CD4-positive, alpha-beta T cell (primary cell): ENCODE data around the gene OR1J2. TPM values are rescaled to one million over a fixed set of nuclear protein-coding genes. Genes with fewer than 3 reads are reported as not detected.

ENCODE experiments used
- ATAC-seq: fragments of 200-7000 bp; cut with Tn5 transposase; one replicate; pipeline ENCODE4 v1.10.0; 2022; ENCODE audit warnings: mild to moderate bottlenecking; ENCODE audit not compliant: poor library complexity
- CTCF ChIA-PET: fragments of 350-600 bp; sonication (Branson Sonifier 250); formaldehyde crosslinking; loops from one replicate; lab custom pipeline; 2021; ENCODE audit warnings: antibody characterized with exemption, inconsistent platforms; lab: Charles Lee
- POLR2A ChIA-PET: fragments of 350-600 bp; sonication (Branson Sonifier 250); formaldehyde crosslinking; loops from one replicate; lab custom pipeline; 2021; ENCODE audit warnings: antibody characterized with exemption, inconsistent platforms; lab: Charles Lee
- DNase-seq, 14 experiments: peaks; one replicate each; pipeline ENCODE4 v3.0.0-alpha.2; 2013 to 2020; ENCODE audit warnings: mixed read lengths in 2 of 14
- H3K27ac ChIP-seq, 2 donors: one replicate each; pipeline versions ENCODE4 v1.5.1 to v1.7.0; 2013; ENCODE audit warnings: low read length in 2 of 2, low read depth in 1 of 2, mild to moderate bottlenecking in 1 of 2
- H3K27me3 ChIP-seq, 2 experiments: 1 replicate in 1 of 2; 2 replicates in 1 of 2; pipeline versions ENCODE4 v1.6.1 to v1.7.0; 2013; ENCODE audit warnings: low read length in 2 of 2, control low read depth in 1 of 2, mild to moderate bottlenecking in 1 of 2, moderate library complexity in 1 of 2; ENCODE audit not compliant: insufficient read depth in 2 of 2, control insufficient read depth in 1 of 2
- H3K36me3 ChIP-seq: one replicate; pipeline ENCODE4 v1.6.1; 2013; ENCODE audit warnings: low read length, control low read depth; ENCODE audit not compliant: insufficient read depth
- H3K4me1 ChIP-seq: one replicate; pipeline ENCODE4 v1.6.1; 2013; ENCODE audit warnings: low read length, control low read depth; ENCODE audit not compliant: insufficient read depth
- H3K4me3 ChIP-seq: one replicate; pipeline ENCODE4 v1.5.1; 2013; ENCODE audit warnings: mild to moderate bottlenecking, low read length, moderate library complexity
- H3K9me3 ChIP-seq, 2 experiments: 1 replicate in 1 of 2; 2 replicates in 1 of 2; pipeline versions ENCODE4 v1.6.1 to v1.7.0; 2013; ENCODE audit warnings: low read length in 2 of 2, mild to moderate bottlenecking in 2 of 2, control low read depth in 1 of 2, moderate library complexity in 1 of 2; ENCODE audit not compliant: control insufficient read depth in 1 of 2, insufficient read depth in 1 of 2
- H3K27ac Mint-ChIP-seq: one replicate; pipeline ENCODE4 v1.8.0; 2020; ENCODE audit warnings: mixed read lengths
- H3K27me3 Mint-ChIP-seq: one replicate; pipeline ENCODE4 v1.8.0; 2021; ENCODE audit warnings: mixed read lengths
- H3K36me3 Mint-ChIP-seq: one replicate; pipeline ENCODE4 v1.8.0; 2021; ENCODE audit warnings: low read depth, mixed read lengths
- H3K4me1 Mint-ChIP-seq: one replicate; pipeline ENCODE4 v1.8.0; 2021; ENCODE audit warnings: low read depth, mixed read lengths
- H3K4me3 Mint-ChIP-seq: one replicate; pipeline ENCODE4 v1.8.0; 2020; ENCODE audit warnings: mild to moderate bottlenecking, mixed read lengths
- H3K9me3 Mint-ChIP-seq: one replicate; pipeline ENCODE4 v1.8.0; 2020; ENCODE audit warnings: mixed read lengths
- CTCF ChIP-seq: fragments of 200-600 bp; IDR thresholded peaks from one replicate; pipeline ENCODE4 v1.8.0; 2022; ENCODE audit warnings: antibody characterized with exemption, mild to moderate bottlenecking
- intact Hi-C, 2 experiments: fragments of 100-400 bp; cut with DNase I in 1 of 2; cut with micrococcal nuclease in 1 of 2; formaldehyde crosslinking; loops; one replicate each; pipeline versions ENCODE4 v1.15.1 to v1.9.0; 2023 to 2025; cut with DNase I, micrococcal nuclease
- polyA plus RNA-seq, 2 donors: library from polyadenylated mRNA; unstranded; fragments of 120-200 nt; gene quantifications; one replicate each; pipeline ENCODE4 v1.2.1, GENCODE V29; 2013
- total RNA-seq, 174 experiments: library from RNA in 2 of 174; stranded (reverse) in 2 of 174; gene quantifications; one replicate each; pipeline ENCODE4 v1.2.3 and lab custom pipeline; 2021 to 2026

The OR1J2 gene, protein sequence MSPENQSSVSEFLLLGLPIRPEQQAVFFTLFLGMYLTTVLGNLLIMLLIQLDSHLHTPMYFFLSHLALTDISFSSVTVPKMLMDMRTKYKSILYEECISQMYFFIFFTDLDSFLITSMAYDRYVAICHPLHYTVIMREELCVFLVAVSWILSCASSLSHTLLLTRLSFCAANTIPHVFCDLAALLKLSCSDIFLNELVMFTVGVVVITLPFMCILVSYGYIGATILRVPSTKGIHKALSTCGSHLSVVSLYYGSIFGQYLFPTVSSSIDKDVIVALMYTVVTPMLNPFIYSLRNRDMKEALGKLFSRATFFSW
- not detected for total RNA-seq
- polyA plus RNA-seq (2013, experiment 1 of 2), result not detected
- polyA plus RNA-seq (2013, experiment 2 of 2), result not detected
- 0 to 0.10 (median 0) reads per million in 172 experiments for total RNA-seq (lab: John Stamatoyannopoulos, UW)

DNA sequence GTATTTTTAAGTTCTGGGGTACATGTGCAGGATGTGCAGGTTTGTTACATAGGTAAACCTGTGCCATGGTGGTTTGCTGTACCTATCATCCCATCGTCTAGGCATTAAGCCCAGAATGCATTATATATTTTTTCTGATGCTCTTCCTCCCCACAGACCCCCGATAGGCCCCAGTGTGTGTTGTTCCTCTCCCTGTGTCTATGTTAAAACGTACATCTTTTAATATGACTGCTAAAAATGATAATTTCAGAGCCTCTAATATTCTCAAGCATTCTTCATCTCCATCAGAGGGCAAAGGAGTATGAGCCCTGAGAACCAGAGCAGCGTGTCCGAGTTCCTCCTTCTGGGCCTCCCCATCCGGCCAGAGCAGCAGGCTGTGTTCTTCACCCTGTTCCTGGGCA lies at the start of gene OR1J2:
OR1J2 (plus strand) TSS at position 301 of the 400 bp plus-strand sequence; CDS start at position 301, 0 bp downstream.
- no peak for DNase-seq
- Mint-ChIP-seq H3K27ac (no peak within 1 kb of the TSS), H3K4me3 (no peak within 1 kb of the TSS), H3K4me1 (no peaks in the 10 kb centered on the region), H3K9me3 (no peaks in the 10 kb centered on the region), H3K36me3 (no peaks in the 10 kb centered on the region), H3K27me3 (peaks cover 31% of the 10 kb centered on the region)
- no peak within 1 kb of the TSS for H3K4me3 ChIP-seq
- intact Hi-C loops, result no loop called here
- H3K27ac ChIP-seq, result no peak within 1 kb of the TSS
- POLR2A ChIA-PET, result no interaction called here
- ATAC-seq, result no peak
- H3K27me3 ChIP-seq, result peaks cover 0 to 10% of the 10 kb centered on the region in 2 experiments
- CTCF ChIA-PET, result no interaction called here
- no peaks in the 10 kb centered on the region for H3K36me3 ChIP-seq
- no peaks in the 10 kb centered on the region for H3K4me1 ChIP-seq
- TF ChIP-seq CTCF, result no peak
- no peaks in the 10 kb centered on the region for H3K9me3 ChIP-seq

- intact Hi-C loops, result loop anchor here (2.0 to 10.0 kb wide), 4 partner anchors 359 to 891 kb away; partner anchors contain the start of gene CRB2 (in 1 of the 2)
- H3K9me3 Mint-ChIP-seq, result no peaks in the 10 kb centered on the region
- Histone ChIP-seq H3K4me1 (peaks cover 7% of the 10 kb centered on the region), H3K4me3 (peak overlapping the region; percentile 56), H3K27me3 (peaks cover 6 to 7% of the 10 kb centered on the region in 2 experiments), H3K27ac (peak overlapping the region in 1 of 2 donors; percentile 42), H3K36me3 (no peaks in the 10 kb centered on the region), H3K9me3 (no peaks in the 10 kb centered on the region)
- peak in 6 of 14 experiments; percentile 4 to 35 (median 6) for DNase-seq
- H3K27me3 Mint-ChIP-seq, result peaks cover 54% of the 10 kb centered on the region
- POLR2A ChIA-PET, result interaction anchor here (0.6 kb wide), 1 partner anchor 392 kb away, joined by 4 read pairs; no protein-coding TSS in a partner anchor
- peak; percentile 68 for ATAC-seq
- peaks cover 3% of the 10 kb centered on the region for H3K36me3 Mint-ChIP-seq
- H3K27ac Mint-ChIP-seq, result peak overlapping the region; percentile 78
- CTCF ChIA-PET, result interaction anchor here (1.0 kb wide), 1 partner anchor 346 kb away, joined by 3 read pairs; no protein-coding TSS in a partner anchor
- H3K4me3 Mint-ChIP-seq, result peak overlapping the region; percentile 92
- peaks cover 17% of the 10 kb centered on the region for H3K4me1 Mint-ChIP-seq
- TF ChIP-seq CTCF, result no peak
Observed at GRCh38 chr9:122463828-122464632, 46.6 kb upstream of the OR1J2 start.
